K562 (cell line): Measurements from ENCODE around the gene MON1A. TPM values are rescaled to one million over a fixed set of nuclear protein-coding genes. Genes with fewer than 3 reads are reported as not detected.
"Not testable (repeated sequence)": the region's sequence is repeated elsewhere in the genome, so short reads cannot be mapped to it uniquely, and the experiment has no call there.

Source experiments
- ATAC-seq: fragments of 200-7000 bp; cut with Tn5 transposase; 3 replicates; pipeline ENCODE4 v1.9.1; 2020; ENCODE audit warnings: moderate library complexity
- BruUV-seq: library from RNA; stranded (reverse); fragments of 400-500 nt; replicated peaks from 2 replicates; lab custom pipeline; 2021; lab: Mats Ljungman, UMichigan
- CTCF ChIA-PET: fragments of 300-600 bp; formaldehyde crosslinking; extraction: SDS; loops from one replicate; lab custom pipeline; 2021; ENCODE audit warnings: low intra/inter-chr PET ratio; lab: Yijun Ruan, JAX
- POLR2A ChIA-PET: fragments of 300-600, 350-650 bp; sonication (Branson Sonifier 250); formaldehyde crosslinking; extraction: SDS; loops from one replicate; lab custom pipeline; 2021; ENCODE audit warnings: antibody characterized with exemption, inconsistent platforms; lab: Yijun Ruan, JAX
- DNase-seq, 4 experiments: peaks; one replicate each; pipeline versions ENCODE4 v3.0.0 to v3.0.0-alpha.2; 2011 to 2018; ENCODE audit warnings: low spot score in 3 of 4, mixed read lengths in 3 of 4; ENCODE audit errors: extremely low read depth in 1 of 4
- FAIRE-seq: peaks from 2 replicates; lab custom pipeline; 2011; peaks lifted over from hg19 to GRCh38; lab: Jason Lieb, UNC
- H2AFZ ChIP-seq: 2 replicates; pipeline ENCODE4 v1.6.0; 2011; ENCODE audit warnings: low read depth, low read length, control low read depth, inconsistent platforms
- H3K27ac ChIP-seq: fragments of 200-600 bp; 3 replicates; pipeline ENCODE4 v1.8.0; 2011; ENCODE audit warnings: low read depth, mild to moderate bottlenecking, control low read depth, inconsistent platforms, low read length, moderate library complexity, mixed read lengths; ENCODE audit errors: extremely low read depth
- H3K27me3 ChIP-seq, 2 experiments: fragments of 300-600 bp in 1 of 2; 2 replicates in 1 of 2; 3 replicates in 1 of 2; pipeline versions ENCODE4 v1.6.0 to v1.8.0; 2011; ENCODE audit warnings: inconsistent platforms in 2 of 2, low read length in 2 of 2, mild to moderate bottlenecking in 1 of 2, mixed read lengths in 1 of 2, moderate library complexity in 1 of 2; ENCODE audit not compliant: control insufficient read depth in 2 of 2, insufficient read depth in 2 of 2
- H3K36me3 ChIP-seq: fragments of 300-600 bp; 3 replicates; pipeline ENCODE4 v1.8.0; 2011; ENCODE audit warnings: mild to moderate bottlenecking, low read length, inconsistent platforms; ENCODE audit not compliant: control insufficient read depth, insufficient read depth
- H3K4me1 ChIP-seq, 2 experiments: fragments of 200-600 bp in 1 of 2; replicated peaks in 1 of 2; 2 replicates in 1 of 2; 3 replicates in 1 of 2; pipeline versions ENCODE4 v1.5.1 to v1.8.0; 2011; ENCODE audit warnings: inconsistent platforms in 2 of 2, low read length in 2 of 2, mild to moderate bottlenecking in 1 of 2, mixed read lengths in 1 of 2, moderate library complexity in 1 of 2; ENCODE audit not compliant: control insufficient read depth in 2 of 2, insufficient read depth in 2 of 2
- H3K4me2 ChIP-seq: 2 replicates; pipeline ENCODE4 v1.6.1; 2011; ENCODE audit warnings: low read length, control low read depth, inconsistent platforms, mixed read lengths; ENCODE audit not compliant: insufficient read depth
- H3K4me3 ChIP-seq: fragments of 200-600 bp; sonication (generic), shearing (Covaris generic); 2 replicates; pipeline ENCODE4 v1.5.1; 2016; ENCODE audit warnings: control low read depth, inconsistent platforms
- H3K79me2 ChIP-seq: fragments of 200-600 bp; 3 replicates; pipeline ENCODE4 v1.8.0; 2011; ENCODE audit warnings: low read length, inconsistent platforms; ENCODE audit not compliant: control insufficient read depth, insufficient read depth
- H3K9ac ChIP-seq, 2 experiments: 2 replicates each; pipeline versions ENCODE4 v1.6.0 to v1.6.1; 2011; ENCODE audit warnings: low read depth in 2 of 2, low read length in 2 of 2, control low read depth in 1 of 2, inconsistent platforms in 1 of 2, mild to moderate bottlenecking in 1 of 2, mixed read lengths in 1 of 2; ENCODE audit not compliant: insufficient read depth in 1 of 2
- H3K9me1 ChIP-seq: one replicate; pipeline ENCODE4 v1.6.0; 2011; ENCODE audit warnings: inconsistent platforms, mild to moderate bottlenecking, low read length, moderate library complexity; ENCODE audit not compliant: control insufficient read depth, insufficient read depth
- H3K9me3 ChIP-seq: replicated peaks from 2 replicates; pipeline ENCODE4 v1.5.1; 2011; ENCODE audit warnings: low read depth, low read length, inconsistent platforms; ENCODE audit not compliant: control insufficient read depth, insufficient read depth
- H4K20me1 ChIP-seq: replicated peaks from 2 replicates; pipeline ENCODE4 v1.6.1; 2011; ENCODE audit warnings: low read length, inconsistent platforms, mixed read lengths; ENCODE audit not compliant: control insufficient read depth, insufficient read depth
- CHD2 ChIP-seq: IDR thresholded peaks from 2 replicates; pipeline ENCODE4 v1.6.1; 2011; ENCODE audit warnings: low read depth, low read length
- FOS ChIP-seq: IDR thresholded peaks from 3 replicates; pipeline ENCODE4 v1.6.1; 2011; ENCODE audit not compliant: insufficient read length; ENCODE audit errors: extremely low read depth
- FOSL1 ChIP-seq: fragments of 200-800 bp; sonication (Bioruptor generic); conservative IDR thresholded peaks from 2 replicates; pipeline ENCODE4 v1.6.1; 2016; ENCODE audit warnings: missing genetic modification characterization, missing compliant biosample characterization
- FUS ChIP-seq: fragments of 200-400 bp; formaldehyde crosslinking; optimal IDR thresholded peaks from 2 replicates; pipeline ENCODE3; 2017; ENCODE audit warnings: low read depth, low read length
- ILF3 ChIP-seq: fragments of 450-650 bp; IDR thresholded peaks from 2 replicates; pipeline ENCODE4 v1.6.1; 2018; ENCODE audit warnings: antibody characterized with exemption, mild to moderate bottlenecking, moderate library complexity, borderline replicate concordance
- JUND ChIP-seq, 2 experiments: IDR thresholded peaks; 2 replicates in 1 of 2; 3 replicates in 1 of 2; pipeline ENCODE4 v1.6.1; 2011; ENCODE audit warnings: borderline replicate concordance in 2 of 2, low read depth in 2 of 2, low read length in 2 of 2, improper control_type of control experiment in 1 of 2, missing biosample characterization in 1 of 2, missing genetic modification characterization in 1 of 2, missing genetic modification reagents in 1 of 2
- MAFG ChIP-seq: fragments of 450-650 bp; conservative IDR thresholded peaks from 2 replicates; pipeline ENCODE4 v1.6.1; 2016; ENCODE audit warnings: missing genetic modification characterization, missing compliant biosample characterization
- STAG1 ChIP-seq: sonication (generic); formaldehyde crosslinking; IDR thresholded peaks from 2 replicates; pipeline ENCODE4 v1.5.0; 2020; ENCODE audit warnings: missing genetic modification reagents, borderline replicate concordance
- ZBTB8A ChIP-seq: fragments of 450-650 bp; IDR thresholded peaks from 2 replicates; pipeline ENCODE4 v1.6.1; 2018; ENCODE audit warnings: mild to moderate bottlenecking, moderate library complexity; ENCODE audit not compliant: partially characterized antibody
- ZNF695 ChIP-seq: fragments of 450-650 bp; formaldehyde crosslinking; IDR thresholded peaks from 2 replicates; pipeline ENCODE4 v1.4.0; 2020; ENCODE audit warnings: mild to moderate bottlenecking, moderate library complexity
- WGBS: fragments of 100-300 bp; shearing (Covaris generic); methylation state at CpG from one replicate; pipeline ENCODE4 v1.1.6; 2016; ENCODE audit warnings: low coverage, mixed read lengths; ENCODE audit not compliant: insufficient coverage; ENCODE audit errors: missing lambda C conversion rate; 5-methylcytosine and 5-hydroxymethylcytosine counted together
- in situ Hi-C: fragments of 300-500 bp; cut with MboI; formaldehyde crosslinking; loops from 4 replicates; pipeline ENCODE4 v1.15.0; 2018; ENCODE audit warnings: inconsistent platforms, mixed read lengths
- intact Hi-C: fragments of 100-400 bp; cut with micrococcal nuclease; formaldehyde crosslinking; loops from 2 replicates; pipeline ENCODE4 v1.14.2; 2022
- polyA plus RNA-seq, 8 experiments: library from polyadenylated mRNA; depleted of rRNA in 4 of 8; stranded (reverse) in 5 of 8; unstranded in 3 of 8; fragments of >200 nt; fragmentation: Nextera tagmentation in 2 of 8; fragmentation: Illumina TruSeq in 1 of 8; extraction: Ambion mirVana in 2 of 8; extraction: Trizol in 1 of 8; gene quantifications; 2 replicates each; pipeline versions ENCODE4 v1.2.1 to v1.2.3, GENCODE V29; 2011 to 2014; ENCODE audit warnings: inconsistent platforms in 1 of 8, missing spikeins in 1 of 8
- total RNA-seq, 7 experiments: library from RNA; depleted of rRNA in 6 of 7; stranded (reverse); fragments of >200 nt in 6 of 7; fragmentation: Illumina TruSeq in 2 of 7; extraction: Trizol in 2 of 7; gene quantifications; 2 replicates each; pipeline versions ENCODE4 v1.2.1 to v1.2.3, GENCODE V29; 2011 to 2021; ENCODE audit warnings: low replicate concordance in 1 of 7
- TF ChIP-seq, protein P1 (sequence below): fragments of 450-650 bp; IDR thresholded peaks from 2 replicates; pipeline ENCODE4 v1.6.1; 2017; ENCODE audit warnings: antibody characterized with exemption, mild to moderate bottlenecking
- TF ChIP-seq, protein P2 (sequence below): sonication (generic); formaldehyde crosslinking; IDR thresholded peaks from 2 replicates; pipeline ENCODE4 v1.8.0; 2022; ENCODE audit warnings: mild to moderate bottlenecking, missing genetic modification reagents

The MON1A gene
- total and polyA plus RNA-seq, 9 of the 15 experiments (the other 6 are each of a cell fraction or from before 2014, with no cell fraction given): 1.1 to 13.8 (median 6.8) TPM

DNA sequence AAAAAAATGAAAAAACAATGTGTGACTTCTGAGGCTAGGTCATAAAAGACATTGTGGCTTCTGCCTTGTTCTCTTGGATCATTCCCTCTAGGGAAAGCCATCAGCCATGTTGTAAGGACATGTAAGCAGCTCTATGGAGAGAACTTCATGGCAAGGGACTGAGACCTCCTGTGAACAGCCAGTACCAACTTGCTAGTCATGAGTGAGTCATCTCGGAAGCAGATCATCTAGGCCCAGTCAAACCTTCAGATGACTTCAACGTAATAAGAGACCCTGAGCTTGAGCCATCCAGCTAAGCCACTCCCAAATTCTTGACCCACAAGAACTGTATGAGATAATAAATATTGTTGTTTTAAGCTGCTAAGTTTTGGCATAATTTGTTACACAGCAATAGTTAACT is 4.9 kb downstream of the MON1A start (continued):
- no peak for TF ChIP-seq ZBTB8A
- TF ChIP-seq FOSL1: peak; percentile 91
- TF ChIP-seq, protein P1, sequence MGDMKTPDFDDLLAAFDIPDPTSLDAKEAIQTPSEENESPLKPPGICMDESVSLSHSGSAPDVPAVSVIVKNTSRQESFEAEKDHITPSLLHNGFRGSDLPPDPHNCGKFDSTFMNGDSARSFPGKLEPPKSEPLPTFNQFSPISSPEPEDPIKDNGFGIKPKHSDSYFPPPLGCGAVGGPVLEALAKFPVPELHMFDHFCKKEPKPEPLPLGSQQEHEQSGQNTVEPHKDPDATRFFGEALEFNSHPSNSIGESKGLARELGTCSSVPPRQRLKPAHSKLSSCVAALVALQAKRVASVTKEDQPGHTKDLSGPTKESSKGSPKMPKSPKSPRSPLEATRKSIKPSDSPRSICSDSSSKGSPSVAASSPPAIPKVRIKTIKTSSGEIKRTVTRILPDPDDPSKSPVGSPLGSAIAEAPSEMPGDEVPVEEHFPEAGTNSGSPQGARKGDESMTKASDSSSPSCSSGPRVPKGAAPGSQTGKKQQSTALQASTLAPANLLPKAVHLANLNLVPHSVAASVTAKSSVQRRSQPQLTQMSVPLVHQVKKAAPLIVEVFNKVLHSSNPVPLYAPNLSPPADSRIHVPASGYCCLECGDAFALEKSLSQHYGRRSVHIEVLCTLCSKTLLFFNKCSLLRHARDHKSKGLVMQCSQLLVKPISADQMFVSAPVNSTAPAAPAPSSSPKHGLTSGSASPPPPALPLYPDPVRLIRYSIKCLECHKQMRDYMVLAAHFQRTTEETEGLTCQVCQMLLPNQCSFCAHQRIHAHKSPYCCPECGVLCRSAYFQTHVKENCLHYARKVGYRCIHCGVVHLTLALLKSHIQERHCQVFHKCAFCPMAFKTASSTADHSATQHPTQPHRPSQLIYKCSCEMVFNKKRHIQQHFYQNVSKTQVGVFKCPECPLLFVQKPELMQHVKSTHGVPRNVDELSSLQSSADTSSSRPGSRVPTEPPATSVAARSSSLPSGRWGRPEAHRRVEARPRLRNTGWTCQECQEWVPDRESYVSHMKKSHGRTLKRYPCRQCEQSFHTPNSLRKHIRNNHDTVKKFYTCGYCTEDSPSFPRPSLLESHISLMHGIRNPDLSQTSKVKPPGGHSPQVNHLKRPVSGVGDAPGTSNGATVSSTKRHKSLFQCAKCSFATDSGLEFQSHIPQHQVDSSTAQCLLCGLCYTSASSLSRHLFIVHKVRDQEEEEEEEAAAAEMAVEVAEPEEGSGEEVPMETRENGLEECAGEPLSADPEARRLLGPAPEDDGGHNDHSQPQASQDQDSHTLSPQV: peak; percentile 64; the same call in 1 of the 2 replicates
- peak; percentile 95 for TF ChIP-seq JUND (IDR thresholded peaks at IDR 0.05; ENCODE audit: borderline replicate concordance, low read depth, low read length)
- peak; percentile 91; the same call in 2 of the 3 replicates for TF ChIP-seq JUND (tag; IDR thresholded peaks at IDR 0.05; ENCODE audit: borderline replicate concordance, low read depth, low read length)
- TF ChIP-seq ZNF695 (CRISPR knock-in tag): no peak
- TF ChIP-seq STAG1 (CRISPR knock-in tag): no peak
- no peak for TF ChIP-seq CHD2
- no peak for TF ChIP-seq FOS
- TF ChIP-seq MAFG (tag): no peak
- no peak for TF ChIP-seq ILF3
- TF ChIP-seq, protein P2, sequence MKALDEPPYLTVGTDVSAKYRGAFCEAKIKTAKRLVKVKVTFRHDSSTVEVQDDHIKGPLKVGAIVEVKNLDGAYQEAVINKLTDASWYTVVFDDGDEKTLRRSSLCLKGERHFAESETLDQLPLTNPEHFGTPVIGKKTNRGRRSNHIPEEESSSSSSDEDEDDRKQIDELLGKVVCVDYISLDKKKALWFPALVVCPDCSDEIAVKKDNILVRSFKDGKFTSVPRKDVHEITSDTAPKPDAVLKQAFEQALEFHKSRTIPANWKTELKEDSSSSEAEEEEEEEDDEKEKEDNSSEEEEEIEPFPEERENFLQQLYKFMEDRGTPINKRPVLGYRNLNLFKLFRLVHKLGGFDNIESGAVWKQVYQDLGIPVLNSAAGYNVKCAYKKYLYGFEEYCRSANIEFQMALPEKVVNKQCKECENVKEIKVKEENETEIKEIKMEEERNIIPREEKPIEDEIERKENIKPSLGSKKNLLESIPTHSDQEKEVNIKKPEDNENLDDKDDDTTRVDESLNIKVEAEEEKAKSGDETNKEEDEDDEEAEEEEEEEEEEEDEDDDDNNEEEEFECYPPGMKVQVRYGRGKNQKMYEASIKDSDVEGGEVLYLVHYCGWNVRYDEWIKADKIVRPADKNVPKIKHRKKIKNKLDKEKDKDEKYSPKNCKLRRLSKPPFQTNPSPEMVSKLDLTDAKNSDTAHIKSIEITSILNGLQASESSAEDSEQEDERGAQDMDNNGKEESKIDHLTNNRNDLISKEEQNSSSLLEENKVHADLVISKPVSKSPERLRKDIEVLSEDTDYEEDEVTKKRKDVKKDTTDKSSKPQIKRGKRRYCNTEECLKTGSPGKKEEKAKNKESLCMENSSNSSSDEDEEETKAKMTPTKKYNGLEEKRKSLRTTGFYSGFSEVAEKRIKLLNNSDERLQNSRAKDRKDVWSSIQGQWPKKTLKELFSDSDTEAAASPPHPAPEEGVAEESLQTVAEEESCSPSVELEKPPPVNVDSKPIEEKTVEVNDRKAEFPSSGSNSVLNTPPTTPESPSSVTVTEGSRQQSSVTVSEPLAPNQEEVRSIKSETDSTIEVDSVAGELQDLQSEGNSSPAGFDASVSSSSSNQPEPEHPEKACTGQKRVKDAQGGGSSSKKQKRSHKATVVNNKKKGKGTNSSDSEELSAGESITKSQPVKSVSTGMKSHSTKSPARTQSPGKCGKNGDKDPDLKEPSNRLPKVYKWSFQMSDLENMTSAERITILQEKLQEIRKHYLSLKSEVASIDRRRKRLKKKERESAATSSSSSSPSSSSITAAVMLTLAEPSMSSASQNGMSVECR: no peak
- no peak for TF ChIP-seq FUS

DNA sequence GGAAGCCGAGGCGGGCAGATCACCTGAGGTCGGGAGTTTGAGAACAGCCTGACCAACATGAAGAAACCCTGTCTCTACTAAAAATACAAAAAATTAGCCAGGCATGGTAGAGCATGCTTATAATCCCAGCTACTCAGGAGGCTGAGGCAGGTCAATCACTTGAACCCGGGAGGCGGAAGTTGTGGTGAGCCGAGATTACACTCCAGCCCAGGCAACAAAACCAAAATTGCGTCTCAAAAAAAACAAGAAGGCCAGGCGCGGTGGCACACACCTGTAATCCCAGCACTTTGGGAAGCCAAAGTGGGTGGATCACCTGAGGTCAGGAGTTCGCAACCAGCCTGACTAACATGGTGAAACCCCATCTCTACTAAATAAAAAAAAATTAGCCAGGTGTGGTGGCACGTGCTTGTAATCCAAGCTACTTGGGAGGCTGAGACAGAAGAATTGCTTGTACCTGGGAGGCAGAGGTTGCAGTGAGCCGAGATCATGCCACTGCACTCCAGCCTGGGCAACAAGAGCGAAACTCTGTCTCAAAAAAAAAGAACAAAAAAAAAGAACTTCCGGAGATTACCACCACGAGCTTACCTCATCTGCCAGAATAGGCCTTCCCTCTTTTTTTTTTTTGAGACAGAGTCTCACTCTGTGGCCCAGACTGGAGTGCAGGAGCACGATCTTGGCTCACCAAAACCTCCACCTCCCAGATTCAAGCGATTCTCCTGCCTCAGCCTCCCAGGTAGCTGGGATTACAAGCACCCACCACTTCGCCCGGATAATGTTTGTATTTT is 11.6 kb downstream of the MON1A start:
- H3K9me3 ChIP-seq, intact Hi-C loops, DNase-seq, H3K79me2 ChIP-seq, H4K20me1 ChIP-seq, H3K27me3 ChIP-seq, BruUV-seq, FAIRE-seq, CTCF ChIA-PET, H3K9me1 ChIP-seq, H3K4me2 ChIP-seq, H3K4me3 ChIP-seq, H2AFZ ChIP-seq, in situ Hi-C loops, H3K27ac ChIP-seq, H3K4me1 ChIP-seq, H3K36me3 ChIP-seq, H3K9ac ChIP-seq, ATAC-seq: not testable (repeated sequence)
- 87% methylated on average over 8 of the region's 19 CpGs for WGBS
- POLR2A ChIA-PET: interaction anchor here (1.4 kb wide), 1 partner anchor 8 kb away, joined by 7 read pairs; no protein-coding TSS in a partner anchor
